Epithelial cell of esophagus (primary cell): ENCODE results near the gene NRDE2.

ENCODE experiments used
- DNase-seq: peaks from one replicate; pipeline ENCODE4 v3.0.0; 2010; ENCODE audit warnings: low read depth
- H3K4me3 ChIP-seq: 2 replicates; pipeline ENCODE4 v1.5.1; 2011; ENCODE audit warnings: mild to moderate bottlenecking, low read length, control low read depth
- TF ChIP-seq, protein P1 (sequence below): IDR thresholded peaks from 2 replicates; pipeline ENCODE4 v1.5.1; 2011; ENCODE audit warnings: low read depth, mild to moderate bottlenecking, low read length, control low read depth, inconsistent platforms; ENCODE audit not compliant: insufficient read depth; ENCODE audit errors: missing control alignments

NRDE2 gene

DNA sequence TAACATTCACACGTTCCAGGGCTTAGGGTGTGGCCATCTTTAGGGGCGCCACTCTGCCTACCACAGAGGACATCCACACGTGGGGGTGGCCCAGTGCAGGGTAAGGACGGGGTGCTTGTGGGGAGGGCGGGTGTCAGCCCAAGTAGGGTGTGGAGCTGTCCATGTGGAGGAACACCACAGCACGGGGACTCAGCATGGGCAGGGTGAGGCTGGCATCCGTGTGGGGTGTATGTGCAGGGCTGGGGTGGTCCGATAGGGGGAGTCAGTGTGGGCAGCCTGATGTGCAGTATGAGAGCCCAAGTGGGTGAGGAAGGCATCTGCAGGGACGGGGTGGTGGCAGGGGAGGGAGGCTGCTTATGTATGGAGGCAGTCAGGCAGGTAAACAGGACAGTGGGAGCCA is 57.7 kb downstream of the NRDE2 start:
- no peak for DNase-seq
- TF ChIP-seq, protein P1, sequence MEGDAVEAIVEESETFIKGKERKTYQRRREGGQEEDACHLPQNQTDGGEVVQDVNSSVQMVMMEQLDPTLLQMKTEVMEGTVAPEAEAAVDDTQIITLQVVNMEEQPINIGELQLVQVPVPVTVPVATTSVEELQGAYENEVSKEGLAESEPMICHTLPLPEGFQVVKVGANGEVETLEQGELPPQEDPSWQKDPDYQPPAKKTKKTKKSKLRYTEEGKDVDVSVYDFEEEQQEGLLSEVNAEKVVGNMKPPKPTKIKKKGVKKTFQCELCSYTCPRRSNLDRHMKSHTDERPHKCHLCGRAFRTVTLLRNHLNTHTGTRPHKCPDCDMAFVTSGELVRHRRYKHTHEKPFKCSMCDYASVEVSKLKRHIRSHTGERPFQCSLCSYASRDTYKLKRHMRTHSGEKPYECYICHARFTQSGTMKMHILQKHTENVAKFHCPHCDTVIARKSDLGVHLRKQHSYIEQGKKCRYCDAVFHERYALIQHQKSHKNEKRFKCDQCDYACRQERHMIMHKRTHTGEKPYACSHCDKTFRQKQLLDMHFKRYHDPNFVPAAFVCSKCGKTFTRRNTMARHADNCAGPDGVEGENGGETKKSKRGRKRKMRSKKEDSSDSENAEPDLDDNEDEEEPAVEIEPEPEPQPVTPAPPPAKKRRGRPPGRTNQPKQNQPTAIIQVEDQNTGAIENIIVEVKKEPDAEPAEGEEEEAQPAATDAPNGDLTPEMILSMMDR, result no peak

DNA sequence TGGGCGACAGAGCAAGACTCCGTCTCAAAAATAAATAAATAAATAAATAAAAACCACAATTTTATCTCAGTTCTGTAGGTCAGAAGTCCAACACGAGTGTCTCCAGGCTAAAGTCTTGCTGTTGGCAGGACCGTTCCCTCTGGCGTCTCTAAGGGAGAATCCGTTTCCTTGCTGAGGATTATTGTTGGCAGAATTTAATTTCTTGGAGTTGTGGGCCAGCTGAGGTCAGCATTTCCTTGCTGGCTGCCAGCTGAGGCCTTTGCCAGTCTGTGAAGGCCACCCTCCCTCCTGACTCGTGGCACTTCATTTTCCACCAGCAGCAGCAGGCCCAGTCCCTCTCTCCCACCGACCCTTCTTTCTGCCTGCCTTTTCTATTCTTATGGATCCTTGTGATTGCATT is 58.2 kb downstream of the NRDE2 start:
- no peak for DNase-seq
- no peak overlapping the region for H3K4me3 ChIP-seq
- TF ChIP-seq, protein P1, result no peak

More for the DNA sequence above, 57.7 kb downstream of the NRDE2 start:
- H3K4me3 ChIP-seq, result no peak overlapping the region

GRCh38 chr14:90272523-90272922 is 59.2 kb downstream of the NRDE2 start:
- TF ChIP-seq, protein P1, result no peak
- DNase-seq, result no peak
- H3K4me3 ChIP-seq, result no peak overlapping the region

GRCh38 chr14:90268420-90268819 is 63.3 kb downstream of the NRDE2 start:
- TF ChIP-seq, protein P1, result no peak
- no peak for DNase-seq
- H3K4me3 ChIP-seq, result no peak overlapping the region

DNA sequence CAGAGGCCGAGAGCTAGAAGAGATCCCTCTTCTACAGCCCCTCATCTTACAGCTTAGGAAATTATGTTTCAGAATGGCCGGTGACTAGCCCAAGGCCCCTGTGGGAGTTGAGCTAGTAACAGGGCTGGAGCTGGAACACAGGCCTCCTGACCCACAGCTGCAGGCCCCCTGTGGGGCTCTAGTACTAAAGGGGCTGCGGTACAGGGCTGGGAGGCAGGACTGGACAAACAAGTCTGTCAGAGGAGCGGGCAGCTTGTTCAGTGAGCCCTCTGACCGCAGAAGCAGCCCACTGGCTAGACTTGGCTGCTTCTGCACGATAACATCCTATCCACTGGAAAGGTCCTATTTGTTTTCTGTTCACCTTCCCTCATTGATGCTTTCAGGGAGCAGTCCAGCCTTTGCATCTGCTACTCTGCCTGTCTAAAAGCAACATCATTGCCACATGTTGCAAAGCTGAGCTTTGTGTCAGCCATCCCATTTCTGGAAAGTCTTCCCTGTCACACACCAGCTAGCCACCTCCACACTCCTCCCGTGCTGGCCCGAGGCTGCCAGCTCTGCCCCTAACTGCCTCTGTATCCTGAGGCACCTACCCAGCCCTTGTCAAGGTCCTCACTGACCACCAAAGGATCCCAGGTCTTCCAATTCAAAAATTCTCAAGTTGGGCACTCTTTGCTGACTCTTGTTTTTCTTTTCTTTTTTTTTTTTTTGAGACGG is 65.1 kb downstream of the NRDE2 start:
- TF ChIP-seq, protein P1, result no peak
- DNase-seq, result no peak
- no peak overlapping the region for H3K4me3 ChIP-seq

DNA sequence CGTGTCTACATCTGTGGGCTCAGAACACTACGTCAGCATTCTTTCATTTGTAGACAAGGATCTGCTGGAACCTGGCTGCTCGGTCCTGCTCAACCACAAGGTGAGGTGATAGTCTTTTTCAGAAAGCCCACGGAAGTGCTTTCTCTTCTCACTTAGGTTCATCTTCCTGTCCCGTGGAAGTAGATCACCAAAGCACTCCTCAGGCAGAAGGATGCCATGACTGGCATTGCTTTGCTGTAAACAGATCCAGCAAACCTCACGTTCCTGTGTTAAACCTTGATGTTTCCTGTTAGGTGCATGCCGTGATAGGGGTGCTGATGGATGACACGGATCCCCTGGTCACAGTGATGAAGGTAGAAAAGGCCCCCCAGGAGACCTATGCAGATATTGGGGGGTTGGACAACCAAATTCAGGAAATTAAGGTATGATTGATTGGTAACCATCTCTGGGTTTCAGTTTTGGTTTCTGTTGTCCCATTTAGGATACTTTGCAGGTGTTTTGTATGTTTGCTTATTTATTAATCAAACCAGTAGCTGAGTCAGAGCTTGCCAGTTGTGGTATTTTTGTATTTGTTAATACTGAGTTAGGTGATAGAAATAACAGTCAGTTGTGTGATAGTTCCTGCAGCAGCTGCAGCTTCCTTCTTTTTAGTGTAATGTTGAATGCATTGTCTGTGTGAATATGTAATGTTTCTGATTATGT is 67.8 kb downstream of the NRDE2 start:
- no peak overlapping the region for H3K4me3 ChIP-seq
- TF ChIP-seq, protein P1, result no peak
- DNase-seq, result no peak
